PC-3 (cell line): ENCODE measurements around the gene MYO9A. TPM values are rescaled to one million over a fixed set of nuclear protein-coding genes. Genes with fewer than 3 reads are reported as not detected.

Experiments used
- ATAC-seq: fragments of 200-7000 bp; cut with Tn5 transposase; 2 replicates; pipeline ENCODE4 v1.9.1; 2020; ENCODE audit warnings: mild to moderate bottlenecking, moderate library complexity
- BruUV-seq: library from RNA; stranded (reverse); fragments of 400-500 nt; replicated peaks from 2 replicates; lab custom pipeline; 2021; lab: Mats Ljungman, UMichigan
- CTCF ChIA-PET: fragments of 300-600 bp; sonication (Branson Sonifier 250); formaldehyde crosslinking; loops from one replicate; lab custom pipeline; 2022; ENCODE audit warnings: antibody characterized with exemption; lab: Charles Lee
- POLR2A ChIA-PET: fragments of 300-600 bp; sonication (Branson Sonifier 250); formaldehyde crosslinking; loops from one replicate; lab custom pipeline; 2022; ENCODE audit warnings: antibody characterized with exemption; ENCODE audit not compliant: unreplicated experiment; lab: Charles Lee
- DNase-seq: peaks from one replicate; pipeline ENCODE4 v3.0.0-alpha.2; 2015
- H2AFZ ChIP-seq: fragments of 300-600 bp; sonication (generic); 2 replicates; pipeline ENCODE4 v1.6.0; 2016; ENCODE audit warnings: antibody characterized with exemption, low read length
- H3F3A ChIP-seq: fragments of 300-600 bp; sonication (generic); one replicate; pipeline ENCODE4 v1.6.0; 2017; ENCODE audit warnings: antibody characterized with exemption, low read length, control low read depth, mild to moderate bottlenecking; ENCODE audit not compliant: unreplicated experiment
- H3K27ac ChIP-seq: fragments of 300-600 bp; sonication (generic); 2 replicates; pipeline ENCODE4 v1.5.1; 2016; ENCODE audit warnings: mild to moderate bottlenecking, low read length
- H3K27me3 ChIP-seq: fragments of 300-600 bp; sonication (generic); 2 replicates; pipeline ENCODE4 v1.6.1; 2016; ENCODE audit warnings: low read length, mixed read lengths
- H3K36me3 ChIP-seq: fragments of 300-600 bp; sonication (generic); 2 replicates; pipeline ENCODE4 v1.6.1; 2016; ENCODE audit warnings: low read depth, mixed run types, low read length, mixed read lengths
- H3K4me1 ChIP-seq: fragments of 300-600 bp; sonication (generic); 2 replicates; pipeline ENCODE4 v1.5.1; 2016; ENCODE audit warnings: low read length; ENCODE audit not compliant: insufficient read depth
- H3K4me2 ChIP-seq: fragments of 300-600 bp; sonication (generic); 2 replicates; pipeline ENCODE4 v1.6.0; 2016; ENCODE audit warnings: low read length
- H3K4me3 ChIP-seq: fragments of 300-600 bp; sonication (generic); 2 replicates; pipeline ENCODE4 v1.5.1; 2016; ENCODE audit warnings: mild to moderate bottlenecking, low read length, mixed read lengths
- H3K79me2 ChIP-seq: fragments of 300-600 bp; sonication (generic); 2 replicates; pipeline ENCODE4 v1.6.1; 2017; ENCODE audit warnings: low read length, mixed read lengths
- H3K9ac ChIP-seq: fragments of 300-600 bp; sonication (generic); 2 replicates; pipeline ENCODE4 v1.6.0; 2016; ENCODE audit warnings: mild to moderate bottlenecking, low read length
- H3K9me2 ChIP-seq: fragments of 300-600 bp; sonication (generic); replicated peaks from 2 replicates; pipeline ENCODE4 v1.6.1; 2016; ENCODE audit warnings: mixed run types, low read length, mixed read lengths
- H3K9me3 ChIP-seq: fragments of 300-600 bp; sonication (generic); 2 replicates; pipeline ENCODE4 v1.6.1; 2016; ENCODE audit warnings: low read length, mixed read lengths
- H4K20me1 ChIP-seq: fragments of 300-600 bp; sonication (generic); 2 replicates; pipeline ENCODE4 v1.6.1; 2016; ENCODE audit warnings: low read length, mixed read lengths
- CTCF ChIP-seq: fragments of 300-600 bp; sonication (generic); conservative IDR thresholded peaks from 2 replicates; pipeline ENCODE4 v1.5.1; 2017; ENCODE audit warnings: antibody characterized with exemption, low read depth, mild to moderate bottlenecking, low read length
- EZH2 ChIP-seq: fragments of 300-600 bp; sonication (generic); IDR thresholded peaks from one replicate; pipeline ENCODE4 v1.6.1; 2017; ENCODE audit warnings: antibody characterized with exemption, mild to moderate bottlenecking, low read length; ENCODE audit not compliant: unreplicated experiment
- EZH2phosphoT487 ChIP-seq: fragments of 300-600 bp; sonication (generic); IDR thresholded peaks from 2 replicates; pipeline ENCODE4 v1.6.1; 2018; ENCODE audit warnings: mild to moderate bottlenecking, antibody characterized with exemption, low read length, borderline replicate concordance
- intact Hi-C: fragments of 100-400 bp; cut with micrococcal nuclease; formaldehyde crosslinking; loops from 2 replicates; pipeline ENCODE4 v1.9.0; 2023
- total RNA-seq: library from RNA; depleted of rRNA; stranded (reverse); fragments of >200 nt; gene quantifications from 2 replicates; pipeline ENCODE4 v1.2.3, GENCODE V29; 2014

MYO9A gene
- total RNA-seq, 1 experiment from 2014 or later = 18.3 TPM

GRCh38 chr15:71937650-71938311 lies 180.2 kb downstream of the MYO9A start:
- H3K36me3 ChIP-seq = no peaks in the 10 kb centered on the region
- no peak overlapping the region for H2AFZ ChIP-seq
- ChIA-PET CTCF (no interaction called here), POLR2A (no interaction called here)
- no peaks in the 10 kb centered on the region for H3K9me3 ChIP-seq
- intact Hi-C loops = no loop called here
- no TSS peak for BruUV-seq
- TF ChIP-seq EZH2 (no peak), CTCF (no peak), EZH2phosphoT487 (no peak)
- H3K9ac ChIP-seq = no peak overlapping the region
- no peaks in the 10 kb centered on the region for H3F3A ChIP-seq
- no peak overlapping the region for H3K4me2 ChIP-seq
- no peak overlapping the region for H3K4me3 ChIP-seq
- H3K27ac ChIP-seq = no peak overlapping the region
- H3K79me2 ChIP-seq = no peaks in the 10 kb centered on the region
- no peaks in the 10 kb centered on the region for H3K4me1 ChIP-seq
- DNase-seq = no peak
- ATAC-seq = no peak
- no peaks in the 10 kb centered on the region for H4K20me1 ChIP-seq
- no peaks in the 10 kb centered on the region for H3K27me3 ChIP-seq
- H3K9me2 ChIP-seq = no peaks in the 10 kb centered on the region

GRCh38 chr15:71934446-71934845 lies 183.5 kb downstream of the MYO9A start:
- H3K9me2 ChIP-seq = no peaks in the 10 kb centered on the region
- no peak for TF ChIP-seq EZH2
- no peak for TF ChIP-seq EZH2phosphoT487
- no peak for TF ChIP-seq CTCF
- H3K9me3 ChIP-seq = no peaks in the 10 kb centered on the region; the same call in 1 of the 2 replicates
- intact Hi-C loops = no loop called here
- H3K27ac ChIP-seq = no peak overlapping the region
- H4K20me1 ChIP-seq = no peaks in the 10 kb centered on the region
- no peak overlapping the region for H3K4me3 ChIP-seq
- no peaks in the 10 kb centered on the region for H3K27me3 ChIP-seq
- H3K4me2 ChIP-seq = no peak overlapping the region
- H3F3A ChIP-seq = no peaks in the 10 kb centered on the region
- CTCF ChIA-PET = no interaction called here
- ATAC-seq (no peak), DNase-seq (no peak)
- peaks cover 20% of the 10 kb centered on the region for H3K36me3 ChIP-seq
- no peaks in the 10 kb centered on the region for H3K79me2 ChIP-seq
- POLR2A ChIA-PET = no interaction called here
- H2AFZ ChIP-seq = no peak overlapping the region
- no peak overlapping the region for H3K9ac ChIP-seq
- H3K4me1 ChIP-seq = no peaks in the 10 kb centered on the region
- no TSS peak for BruUV-seq

- peaks cover 20% of the 10 kb centered on the region for H3K36me3 ChIP-seq
- H3K79me2 ChIP-seq = no peaks in the 10 kb centered on the region
- no peak overlapping the region for H3K27ac ChIP-seq
- H2AFZ ChIP-seq = no peak overlapping the region
- CTCF ChIA-PET = no interaction called here
- no peaks in the 10 kb centered on the region for H3K27me3 ChIP-seq
- H3K4me3 ChIP-seq = no peak overlapping the region
- no TSS peak for BruUV-seq
- no peaks in the 10 kb centered on the region for H3K9me2 ChIP-seq
- H3K9me3 ChIP-seq = no peaks in the 10 kb centered on the region; the same call in 1 of the 2 replicates
- H3F3A ChIP-seq = no peaks in the 10 kb centered on the region
- H3K4me2 ChIP-seq = no peak overlapping the region
- H3K4me1 ChIP-seq = no peaks in the 10 kb centered on the region
- ATAC-seq (no peak), DNase-seq (no peak)
- H3K9ac ChIP-seq = no peak overlapping the region
- TF ChIP-seq EZH2 (no peak), EZH2phosphoT487 (no peak), CTCF (no peak)
- H4K20me1 ChIP-seq = no peaks in the 10 kb centered on the region
- POLR2A ChIA-PET = no interaction called here
- intact Hi-C loops = no loop called here
Measured at GRCh38 chr15:71932689-71933088, 185.3 kb downstream of the MYO9A start.
